GM12891 (cell line): Measurements from ENCODE around the gene GALNT10.

Experiments
- POLR2A ChIP-seq: IDR thresholded peaks from 2 replicates; pipeline ENCODE4 v1.6.1; 2011; ENCODE audit warnings: low read depth, low read length, control low read depth
- POLR2AphosphoS5 ChIP-seq: IDR thresholded peaks from 2 replicates; pipeline ENCODE4 v1.6.1; 2011; ENCODE audit warnings: low read depth, low read length, control low read depth
- POU2F2 ChIP-seq: IDR thresholded peaks from 2 replicates; pipeline ENCODE4 v1.6.1; 2011; ENCODE audit warnings: low read depth, mild to moderate bottlenecking, control low read depth, low read length, moderate library complexity
- SPI1 ChIP-seq: IDR thresholded peaks from 2 replicates; pipeline ENCODE4 v1.6.1; 2011; ENCODE audit warnings: low read depth, low read length, control low read depth
- TAF1 ChIP-seq: IDR thresholded peaks from 2 replicates; pipeline ENCODE4 v1.6.1; 2011; ENCODE audit warnings: low read depth, low read length, control low read depth

DNA sequence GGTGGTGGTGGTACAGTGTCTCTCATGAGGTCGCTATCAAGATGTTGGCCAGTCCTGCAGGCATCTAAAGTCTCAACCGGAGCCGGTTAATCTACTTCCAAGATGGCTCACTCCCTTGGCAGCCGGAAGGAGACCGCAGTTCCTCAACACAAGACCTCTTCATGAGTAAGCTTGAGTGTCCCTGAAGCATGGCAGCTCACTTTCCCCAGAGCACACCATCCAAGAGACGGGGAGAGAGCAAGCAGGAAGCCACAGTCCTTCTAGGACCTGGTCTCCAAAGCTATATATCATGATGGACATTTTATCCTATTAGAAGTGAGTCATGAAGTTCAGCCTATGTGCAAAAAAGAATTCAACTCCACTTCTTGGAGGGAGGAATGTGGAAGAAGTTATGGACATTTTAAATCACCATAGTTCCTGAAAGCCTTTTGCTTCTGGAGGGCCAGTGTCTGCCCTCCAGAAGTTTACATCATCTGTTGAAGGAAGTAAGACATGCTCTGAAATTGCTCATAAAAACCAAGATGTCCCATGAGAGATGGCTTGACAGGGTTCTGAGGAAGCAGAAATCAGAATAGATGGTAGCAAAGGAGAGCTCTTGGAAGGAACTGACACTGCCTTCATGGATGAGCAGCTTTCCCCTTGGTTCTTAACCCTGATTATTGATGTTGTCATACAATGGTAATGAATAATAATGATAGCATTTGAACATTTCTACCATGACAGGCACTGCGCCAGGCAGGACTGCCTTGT, 21.3 kb downstream of the GALNT10 start:
- TF ChIP-seq POLR2A (no peak), TAF1 (no peak), POLR2AphosphoS5 (no peak), SPI1 (no peak), POU2F2 (no peak)
